HG03457 (cell line): ENCODE measurements around the gene NOS1AP.

ENCODE experiments used
- ATAC-seq: cut with Tn5 transposase; IDR thresholded peaks from one replicate; pipeline ENCODE4 v1.9.1; 2021; ENCODE audit warnings: moderate number of reproducible peaks; ENCODE audit not compliant: unreplicated experiment

Gene NOS1AP

DNA sequence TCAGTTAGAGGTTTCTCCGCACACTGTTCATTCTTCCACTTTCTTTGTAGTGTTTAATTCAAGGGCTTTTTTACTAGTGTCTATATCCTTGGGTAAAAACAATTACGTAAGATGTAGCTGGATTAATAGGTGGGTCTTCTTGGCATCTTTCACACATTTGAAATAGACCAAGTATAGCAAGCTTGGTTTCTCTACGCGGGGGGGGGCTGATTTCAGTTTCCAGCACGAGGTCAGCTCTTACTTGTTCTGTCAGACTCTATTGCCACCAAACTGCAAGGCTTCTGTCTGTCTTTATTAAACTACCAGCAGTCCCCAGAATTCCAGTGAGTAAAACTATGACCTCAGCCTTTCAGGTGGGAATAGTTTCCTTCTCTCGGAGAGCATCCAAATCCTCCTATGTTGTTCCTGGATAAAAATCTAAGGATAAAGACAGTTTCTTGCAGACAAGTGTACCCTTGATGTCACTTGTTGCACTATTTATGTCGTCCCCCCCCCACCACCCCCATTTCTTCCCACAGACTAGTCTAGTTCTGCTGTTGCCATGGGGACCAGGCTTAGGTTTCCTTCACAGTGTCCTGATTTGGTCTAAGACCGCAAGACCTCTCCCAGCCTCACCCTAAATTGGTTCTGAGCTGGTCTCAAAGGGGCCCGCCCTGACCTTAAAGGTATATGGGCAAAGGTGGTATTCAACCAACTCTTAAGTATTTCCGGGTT, 290.2 kb downstream of the NOS1AP start:
- no peak for ATAC-seq

DNA sequence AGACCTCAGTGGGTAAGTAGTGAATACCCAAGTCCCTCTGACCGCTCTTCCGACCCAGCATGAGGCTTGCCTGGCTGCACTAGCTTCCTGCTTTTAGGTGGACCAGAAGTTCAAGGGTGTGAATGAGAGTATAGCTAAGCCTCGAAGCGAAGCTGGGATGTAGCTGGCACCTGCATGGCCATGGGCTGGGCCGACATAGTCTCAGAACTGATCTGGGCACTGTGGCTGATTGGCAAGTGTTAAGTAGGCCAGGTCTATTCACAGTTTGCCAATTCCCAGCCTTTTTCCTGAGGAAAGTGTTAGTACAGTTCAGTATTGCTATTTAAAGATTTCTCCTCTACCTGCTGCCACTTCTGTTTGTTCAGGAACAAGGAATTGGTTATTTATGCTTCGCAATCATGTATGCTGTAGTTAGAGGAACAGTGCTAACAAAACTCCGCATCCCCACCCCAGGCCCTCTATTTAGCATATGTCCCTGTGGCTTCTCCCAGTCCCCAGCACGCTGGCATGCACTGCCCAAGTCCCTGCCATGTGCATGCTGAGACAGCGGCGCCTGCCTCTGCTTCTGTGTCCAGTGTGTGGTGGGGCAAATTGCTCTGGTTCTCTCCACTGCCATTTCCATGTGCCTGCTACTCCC, 290.9 kb downstream of the NOS1AP start:
- ATAC-seq, result no peak

DNA sequence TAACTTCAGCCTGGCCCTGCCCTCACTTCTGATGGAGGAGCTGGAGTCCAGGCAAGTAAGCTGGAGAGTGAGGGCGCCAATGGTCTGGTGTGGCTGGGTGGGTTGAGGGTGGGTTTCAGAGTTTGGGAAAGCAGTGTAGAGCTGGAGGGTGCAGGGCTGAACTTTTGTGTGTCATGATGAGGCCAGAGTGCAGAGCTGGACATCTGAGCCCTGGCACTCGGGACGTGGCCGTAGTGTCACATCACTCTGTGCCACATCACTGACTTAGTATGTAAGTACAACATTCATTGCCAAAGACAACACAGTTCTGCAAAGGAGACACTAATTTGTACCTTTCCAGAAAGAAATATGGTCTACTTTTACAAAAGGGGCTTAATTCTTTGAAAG, 291.4 kb downstream of the NOS1AP start:
- ATAC-seq, result no peak

DNA sequence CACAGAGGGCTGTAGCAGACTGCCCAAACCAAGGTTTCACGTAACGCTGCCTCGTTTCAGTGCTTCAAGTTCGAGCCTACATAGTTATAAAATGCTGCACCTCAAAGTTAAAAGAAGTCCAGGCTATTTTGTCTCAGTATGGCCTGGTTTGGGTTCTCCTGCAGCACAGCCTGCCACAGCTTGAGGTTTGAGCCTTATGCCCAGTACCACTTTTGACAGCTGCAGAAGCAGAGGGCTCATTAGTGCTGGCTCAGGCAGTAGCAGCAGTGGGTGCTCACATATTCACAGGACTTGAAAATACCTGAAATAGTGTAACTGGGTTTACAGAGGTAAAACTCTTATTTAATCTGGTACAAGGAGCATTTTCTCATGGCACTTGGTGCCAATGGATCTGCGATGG, 291.9 kb downstream of the NOS1AP start:
- peak; percentile 33 for ATAC-seq

DNA sequence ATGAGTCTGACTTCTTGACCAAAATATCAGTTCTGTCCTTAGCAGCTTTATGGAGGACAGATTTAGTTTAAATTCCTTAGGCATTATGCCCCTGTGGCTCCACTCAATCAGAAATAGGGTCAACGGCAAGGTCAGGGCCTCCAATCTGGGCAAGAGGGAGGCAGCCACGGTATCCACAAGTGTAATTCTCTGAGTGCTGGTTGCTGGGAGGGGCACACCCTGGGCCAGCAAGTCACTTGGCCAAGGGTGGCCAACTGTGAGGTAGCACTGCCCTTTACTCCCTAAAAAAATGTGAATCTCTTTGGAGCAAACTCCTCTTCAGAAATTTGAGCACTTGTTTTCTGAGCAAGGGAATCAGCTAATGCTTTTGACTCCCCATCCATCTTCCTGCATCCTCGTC, 294.3 kb downstream of the NOS1AP start:
- no peak for ATAC-seq

DNA sequence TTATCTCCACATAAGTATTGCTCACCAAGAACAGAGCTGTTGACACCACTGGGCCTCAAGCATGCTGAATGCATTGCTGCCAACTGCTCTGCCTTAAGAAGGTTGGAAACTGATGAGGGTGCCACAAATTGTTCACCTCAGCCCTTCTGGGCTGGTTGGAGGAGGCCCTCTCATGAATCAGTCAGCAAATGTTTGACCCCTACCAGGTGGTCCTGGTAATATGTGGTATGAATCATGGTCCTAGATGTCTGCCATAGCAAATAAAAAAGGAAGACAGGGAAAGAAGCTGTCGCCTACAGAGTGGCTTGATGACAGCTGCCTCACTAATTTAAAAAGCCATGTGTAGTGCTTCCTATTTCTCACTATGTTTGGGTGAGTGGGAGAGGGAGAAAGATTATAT, 295.0 kb downstream of the NOS1AP start:
- ATAC-seq, result no peak

DNA sequence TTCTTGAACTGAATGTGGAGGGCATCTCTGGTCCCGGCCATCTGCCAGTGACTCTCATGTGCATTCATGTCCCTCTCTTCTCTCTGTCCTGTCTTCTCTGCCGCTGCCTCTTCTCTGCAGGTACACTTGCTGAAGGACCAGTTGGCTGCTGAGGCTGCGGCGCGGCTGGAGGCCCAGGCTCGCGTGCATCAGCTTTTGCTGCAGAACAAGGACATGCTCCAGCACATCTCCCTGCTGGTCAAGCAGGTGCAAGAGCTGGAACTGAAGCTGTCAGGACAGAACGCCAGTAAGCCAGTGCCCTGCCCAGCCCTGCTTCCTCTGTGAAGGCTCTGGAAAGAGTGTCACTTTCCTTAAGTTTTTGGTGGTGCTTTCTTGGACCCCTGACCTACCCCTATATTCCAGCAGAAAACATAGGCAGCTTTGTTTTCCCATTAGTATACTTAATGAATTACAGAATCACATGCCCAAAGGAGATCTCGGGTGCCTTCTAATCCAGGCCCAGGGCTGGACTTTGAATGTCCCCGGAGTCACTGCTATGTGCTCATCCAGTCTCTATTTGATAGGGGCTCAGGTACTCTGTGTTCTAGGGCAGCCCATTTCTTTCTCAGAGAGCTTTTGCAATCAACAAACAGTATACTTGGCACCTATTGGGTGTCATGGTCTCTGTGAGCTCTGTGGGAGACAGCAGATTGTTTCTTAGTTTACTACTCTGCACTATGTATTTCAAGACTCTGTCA, 296.0 kb downstream of the NOS1AP start:
- no peak for ATAC-seq

DNA sequence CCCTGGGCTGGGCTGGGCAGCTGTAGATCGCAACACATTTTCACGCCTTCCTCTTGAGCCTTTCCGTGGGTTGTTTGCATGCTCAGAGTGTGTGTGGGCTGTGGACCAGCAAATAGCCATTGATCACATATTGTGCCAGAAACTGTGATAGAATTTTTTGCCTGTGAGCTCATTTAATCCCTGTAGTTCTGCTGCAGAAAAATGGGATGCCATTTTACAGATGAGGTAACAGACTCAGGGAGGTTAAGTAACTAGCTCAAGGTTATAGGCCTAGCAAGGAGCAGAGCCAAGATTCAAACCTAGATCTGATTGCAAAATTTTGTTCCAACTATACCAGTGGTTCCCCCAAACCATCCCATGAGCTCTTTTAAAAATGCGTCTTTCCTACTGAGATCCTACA, 296.7 kb downstream of the NOS1AP start:
- no peak for ATAC-seq

DNA sequence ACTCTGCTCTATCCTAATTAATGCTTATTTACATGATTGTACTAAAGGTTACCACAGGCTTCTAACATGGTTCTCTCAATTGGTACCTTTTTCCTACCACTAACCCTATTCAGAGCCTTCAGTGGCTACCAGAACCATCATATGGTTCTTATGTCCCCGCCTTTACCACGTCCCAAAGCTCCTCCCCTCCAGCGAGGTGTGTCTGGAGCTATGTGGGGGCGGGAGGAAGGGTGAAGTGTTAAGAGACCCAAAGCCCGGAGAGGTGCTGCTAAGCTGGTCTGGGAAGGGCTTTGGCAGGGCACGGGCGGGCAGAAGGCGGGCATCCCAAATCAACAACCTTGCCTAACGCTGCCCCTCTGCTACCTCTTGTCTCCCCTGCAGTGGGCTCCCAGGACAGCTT, 297.2 kb downstream of the NOS1AP start:
- no peak for ATAC-seq

DNA sequence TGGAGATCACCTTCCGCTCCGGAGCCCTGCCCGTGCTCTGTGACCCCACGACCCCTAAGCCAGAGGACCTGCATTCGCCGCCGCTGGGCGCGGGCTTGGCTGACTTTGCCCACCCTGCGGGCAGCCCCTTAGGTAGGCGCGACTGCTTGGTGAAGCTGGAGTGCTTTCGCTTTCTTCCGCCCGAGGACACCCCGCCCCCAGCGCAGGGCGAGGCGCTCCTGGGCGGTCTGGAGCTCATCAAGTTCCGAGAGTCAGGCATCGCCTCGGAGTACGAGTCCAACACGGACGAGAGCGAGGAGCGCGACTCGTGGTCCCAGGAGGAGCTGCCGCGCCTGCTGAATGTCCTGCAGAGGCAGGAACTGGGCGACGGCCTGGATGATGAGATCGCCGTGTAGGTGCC, 297.6 kb downstream of the NOS1AP start:
- ATAC-seq, result no peak

DNA sequence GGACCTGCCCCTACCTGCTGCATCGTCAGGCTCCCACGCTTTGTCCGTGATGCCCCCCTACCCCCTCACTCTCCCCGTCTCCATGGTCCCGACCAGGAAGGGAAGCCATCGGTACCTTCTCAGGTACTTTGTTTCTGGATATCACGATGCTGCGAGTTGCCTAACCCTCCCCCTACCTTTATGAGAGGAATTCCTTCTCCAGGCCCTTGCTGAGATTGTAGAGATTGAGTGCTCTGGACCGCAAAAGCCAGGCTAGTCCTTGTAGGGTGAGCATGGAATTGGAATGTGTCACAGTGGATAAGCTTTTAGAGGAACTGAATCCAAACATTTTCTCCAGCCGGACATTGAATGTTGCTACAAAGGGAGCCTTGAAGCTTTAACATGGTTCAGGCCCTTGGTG, 298.3 kb downstream of the NOS1AP start:
- no peak for ATAC-seq

DNA sequence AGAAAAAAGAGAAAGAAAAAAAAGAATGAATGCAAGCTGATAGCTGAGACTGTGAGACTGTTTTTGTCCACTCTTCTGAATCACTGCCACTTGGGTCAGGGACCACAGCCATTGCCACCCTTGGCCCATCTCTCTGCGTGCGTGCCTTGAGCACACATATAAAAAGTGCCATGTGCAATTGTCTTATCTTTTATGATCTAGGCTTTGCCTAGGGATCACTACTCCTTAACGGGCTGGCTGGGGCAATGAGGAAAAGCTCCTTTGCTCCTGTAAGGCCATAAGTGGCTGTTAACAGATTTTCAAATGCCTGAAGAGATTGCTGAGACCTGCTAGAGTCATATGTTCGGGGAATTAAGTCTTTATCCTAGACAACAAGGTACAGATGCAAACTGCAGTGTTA, 299.0 kb downstream of the NOS1AP start:
- no peak for ATAC-seq

DNA sequence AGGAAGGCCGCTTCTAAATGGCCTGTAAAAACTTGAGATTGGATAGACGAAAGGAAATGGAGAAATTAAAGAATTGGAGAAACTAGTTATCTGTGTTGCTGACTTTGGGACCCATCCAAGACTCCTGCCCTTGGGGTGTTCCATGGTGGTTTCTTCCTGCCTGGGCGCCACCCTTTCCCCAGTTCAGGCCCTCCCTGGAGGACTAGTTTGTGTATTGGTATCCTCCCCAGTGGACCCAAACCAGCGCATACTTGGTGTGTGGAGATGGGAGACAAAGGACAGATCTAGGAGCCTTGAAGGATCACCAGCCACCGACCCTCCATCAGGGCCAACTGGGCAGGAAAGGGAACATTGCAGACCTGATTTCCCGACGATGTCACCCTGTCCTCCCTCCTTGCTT, 300.1 kb downstream of the NOS1AP start:
- no peak for ATAC-seq

DNA sequence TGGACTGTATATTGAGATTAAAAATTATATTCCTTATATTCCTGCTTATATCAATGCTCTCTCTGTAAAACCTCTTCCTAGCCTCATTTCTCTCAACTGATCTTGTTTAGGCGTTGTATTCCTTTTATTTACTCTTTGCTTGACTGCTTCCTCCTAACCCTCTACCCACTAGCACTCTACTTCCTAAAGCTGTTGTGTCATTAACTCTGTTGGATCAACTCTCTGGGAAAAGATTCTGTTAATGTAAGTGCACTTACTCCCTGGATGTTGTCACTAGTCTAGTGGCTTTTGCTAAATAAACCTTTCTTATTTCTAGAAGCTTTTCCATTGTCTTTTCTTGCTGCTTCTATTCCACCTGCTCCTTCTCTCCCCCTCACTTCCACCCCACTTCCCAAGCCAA, 300.7 kb downstream of the NOS1AP start:
- ATAC-seq, result no peak

DNA sequence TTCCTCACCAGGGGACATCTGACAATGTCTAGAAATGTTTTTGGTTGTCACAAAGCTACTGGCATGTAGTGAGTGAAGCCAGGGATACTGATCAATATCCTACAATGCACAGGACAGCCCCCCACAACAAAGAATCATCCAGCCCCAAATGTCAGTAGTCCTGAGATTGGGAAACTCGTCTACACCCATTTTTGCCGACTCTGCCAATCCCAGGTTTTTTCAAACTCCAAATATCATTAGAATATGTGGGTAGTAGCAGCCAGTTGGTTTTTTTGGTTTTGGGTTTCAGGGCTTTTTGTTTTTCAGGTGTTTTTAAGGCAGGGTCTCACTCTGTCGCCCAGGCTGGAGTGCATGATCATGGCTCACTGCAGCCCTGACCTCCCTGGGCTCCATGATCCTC, 301.2 kb downstream of the NOS1AP start:
- no peak for ATAC-seq

DNA sequence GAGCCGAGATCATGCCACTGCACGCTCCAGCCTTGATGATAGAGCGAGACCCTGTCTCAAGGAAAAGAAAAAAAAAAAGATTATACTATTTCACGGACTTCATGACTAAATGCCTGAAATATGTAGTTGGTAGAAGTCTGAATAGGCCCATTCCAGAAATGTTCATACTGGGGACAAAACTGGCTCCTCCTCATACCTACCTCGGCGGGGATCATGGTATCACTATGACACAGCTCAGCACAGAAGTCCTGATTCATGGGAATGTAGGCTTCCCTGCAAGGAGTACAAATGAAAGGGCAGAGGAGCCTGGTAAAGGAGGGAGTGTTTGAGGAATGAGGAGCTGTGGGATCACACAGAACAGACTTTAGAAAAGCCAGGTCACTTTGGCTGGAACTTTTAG, 302.1 kb downstream of the NOS1AP start:
- ATAC-seq, result no peak

DNA sequence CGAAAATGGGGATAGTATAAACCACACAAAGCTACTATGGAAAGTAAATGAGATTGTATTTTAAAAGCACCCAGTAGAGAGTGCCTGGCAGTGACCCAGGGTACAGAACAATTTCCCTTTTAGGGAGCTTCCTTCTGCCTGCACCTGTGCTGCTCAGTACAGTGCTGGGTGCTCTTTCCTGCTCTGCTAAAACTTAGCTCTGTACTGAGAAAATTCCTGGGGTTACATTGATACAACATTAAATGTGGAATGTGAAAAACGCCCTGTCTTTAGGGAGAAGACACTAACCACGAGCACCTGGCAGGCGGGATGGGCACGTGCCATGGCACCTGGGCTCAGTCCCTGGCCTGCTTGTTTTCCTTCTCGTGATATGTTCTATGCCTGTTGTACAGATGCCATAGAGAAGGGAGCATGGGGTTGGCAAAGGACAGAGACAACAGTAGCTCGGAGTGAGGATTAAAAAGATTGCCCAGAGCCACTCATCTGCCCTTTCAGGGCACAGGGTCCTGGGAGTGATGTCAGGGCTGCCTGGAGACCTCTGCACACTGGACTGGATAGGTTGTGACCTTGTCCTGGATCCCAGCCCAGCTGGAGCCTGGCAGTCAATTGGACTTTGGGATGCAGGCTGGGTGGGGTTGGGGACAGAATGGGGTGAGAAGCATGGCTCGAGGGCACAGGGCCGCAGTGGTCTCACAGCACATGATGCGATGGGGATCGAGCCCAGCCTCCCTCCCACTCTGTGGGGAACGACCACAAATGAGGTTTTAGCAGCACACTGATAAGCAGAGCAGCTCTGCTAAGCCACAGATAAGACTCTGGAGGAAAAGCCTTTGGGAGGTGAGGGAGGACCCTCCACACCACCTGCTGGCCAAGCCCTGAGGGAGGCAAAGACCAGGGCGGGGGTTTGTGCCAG, 302.9 kb downstream of the NOS1AP start:
- no peak for ATAC-seq

DNA sequence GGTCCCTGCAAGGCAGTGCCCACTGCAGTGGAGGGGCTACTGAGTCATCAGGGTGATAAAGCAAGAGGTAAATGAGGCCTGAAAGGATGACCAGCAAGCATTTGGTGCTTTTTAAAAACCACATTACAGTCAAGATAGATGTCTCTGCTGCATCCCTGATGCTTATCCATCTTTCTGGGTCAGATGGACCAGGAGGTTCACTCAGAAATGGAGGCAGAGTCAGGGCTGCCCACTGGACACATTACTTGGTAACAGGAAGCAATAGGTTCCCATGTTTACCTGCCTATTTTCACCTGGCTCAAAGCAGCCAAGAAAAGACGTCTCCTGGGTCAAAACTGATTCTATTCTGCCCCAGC, 303.6 kb downstream of the NOS1AP start:
- ATAC-seq, result no peak

DNA sequence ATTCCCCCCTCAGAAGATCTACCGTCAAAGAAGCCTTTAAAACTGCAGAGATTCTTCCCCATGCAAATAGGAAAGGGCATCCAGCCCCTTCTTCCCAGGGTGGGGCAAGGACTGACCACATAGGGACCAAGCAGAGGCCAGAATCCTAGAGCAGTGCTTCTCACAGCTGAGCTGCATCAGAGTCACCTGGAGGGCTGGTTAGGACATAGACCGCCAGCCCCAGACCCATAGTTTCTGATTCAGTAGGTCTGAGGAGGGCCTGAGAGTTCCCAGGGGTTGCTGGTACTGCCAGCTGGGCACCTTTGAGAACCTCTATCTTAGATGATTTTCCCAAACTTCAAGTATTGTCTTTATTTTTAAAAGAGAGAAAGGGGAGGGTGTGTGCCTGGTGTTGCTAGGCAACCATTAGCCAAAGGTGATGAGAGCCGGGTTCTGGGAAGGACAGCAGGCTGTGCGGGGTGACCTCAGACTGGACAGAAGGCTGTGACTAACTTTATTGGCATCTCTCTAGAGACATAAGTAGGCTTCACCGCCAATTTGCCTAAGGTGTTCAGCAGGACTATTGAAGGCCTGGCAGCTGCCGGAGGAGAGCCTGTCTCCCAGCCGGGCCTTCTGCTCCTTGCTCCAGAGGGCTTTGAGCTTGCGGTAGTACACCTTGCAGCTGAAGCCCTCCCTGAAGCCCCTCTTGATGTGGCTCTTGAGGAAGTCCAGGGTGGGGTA, 304.2 kb downstream of the NOS1AP start:
- no peak for ATAC-seq

DNA sequence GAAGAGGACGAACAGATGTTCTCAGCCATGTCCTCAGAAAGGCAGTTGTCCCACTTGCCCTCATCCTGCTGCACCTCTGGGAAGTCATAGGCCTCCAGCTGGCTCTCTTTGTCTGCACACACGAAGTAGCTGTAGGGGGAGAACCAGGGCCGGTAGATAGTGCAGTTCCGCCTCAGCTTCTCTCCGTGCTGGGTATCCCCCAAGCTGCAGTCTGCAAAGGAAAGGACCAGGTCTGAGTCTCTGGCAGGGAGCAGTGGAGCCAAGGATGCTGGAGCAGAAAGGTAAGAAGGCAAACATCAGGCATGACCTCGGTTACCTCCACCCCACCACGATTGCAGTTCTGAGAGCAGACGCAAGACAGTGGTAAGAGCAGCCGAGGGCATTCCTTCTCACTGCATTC, 304.9 kb downstream of the NOS1AP start:
- no peak for ATAC-seq

DNA sequence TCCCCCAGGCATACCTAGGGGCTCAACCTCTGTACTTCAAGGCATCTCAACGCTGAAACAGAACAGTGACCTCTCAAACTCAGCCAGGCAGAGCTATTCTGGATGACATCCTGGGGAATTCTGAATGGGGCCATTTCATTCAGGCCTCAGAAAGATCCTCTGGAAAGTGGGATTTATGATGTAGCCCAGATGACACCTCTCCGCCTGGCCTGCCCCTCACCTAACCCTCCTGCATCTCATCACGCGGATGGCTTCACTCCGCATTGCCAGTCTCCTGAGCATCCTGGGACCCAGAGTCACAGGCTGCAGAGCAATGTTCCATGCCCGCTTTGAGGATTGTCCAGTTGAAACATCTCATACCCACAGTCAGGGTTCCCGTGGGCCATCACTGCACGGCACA, 306.0 kb downstream of the NOS1AP start:
- no peak for ATAC-seq
